HCT116 (cell line): ENCODE measurements around the gene CCDC32. TPM values are rescaled to one million over a fixed set of nuclear protein-coding genes. Genes with fewer than 3 reads are reported as not detected.

Source experiments
- ATAC-seq: fragments of 200-7000 bp; cut with Tn5 transposase; 2 replicates; pipeline ENCODE4 v1.9.1; 2020; ENCODE audit warnings: mild to moderate bottlenecking, moderate library complexity
- BruUV-seq: library from RNA; stranded (reverse); fragments of 400-500 nt; replicated peaks from 2 replicates; lab custom pipeline; 2021; lab: Mats Ljungman, UMichigan
- CTCF ChIA-PET: fragments of 300-600 bp; sonication (Branson Sonifier 250); formaldehyde crosslinking; loops from one replicate; lab custom pipeline; 2021; ENCODE audit warnings: antibody characterized with exemption; lab: Charles Lee
- POLR2A ChIA-PET: fragments of 300-600, 350-600 bp; sonication (Branson Sonifier 250); formaldehyde crosslinking; loops from one replicate; lab custom pipeline; 2021; ENCODE audit warnings: antibody characterized with exemption; lab: Charles Lee
- RAD21 ChIA-PET, 2 experiments: fragments of 300-600 bp; sonication (Branson Sonifier 250); formaldehyde crosslinking; loops; one replicate each; lab custom pipeline; 2023; ENCODE audit warnings: low total read pairs in 2 of 2; ENCODE audit not compliant: uncharacterized antibody in 2 of 2, unreplicated experiment in 2 of 2, low non-redundant PET in 1 of 2; lab: Charles Lee
- DNase-seq: peaks from one replicate; pipeline ENCODE4 v3.0.0-alpha.2; 2010; ENCODE audit warnings: low read depth, low spot score
- H2AFZ ChIP-seq: fragments of 200-600 bp; shearing (Covaris generic), sonication (generic); 2 replicates; pipeline ENCODE4 v1.6.1; 2017; ENCODE audit warnings: low read depth, mixed run types, mixed read lengths, antibody characterized with exemption, low read length; ENCODE audit not compliant: poor library complexity, severe bottlenecking
- H3K27ac ChIP-seq: 2 replicates; pipeline ENCODE4 v1.5.1; 2012; ENCODE audit warnings: low read depth, low read length
- H3K27me3 ChIP-seq: fragments of 200-600 bp; sonication (generic); 2 replicates; pipeline ENCODE4 v1.6.1; 2016; ENCODE audit warnings: mixed run types, low read length, mixed read lengths; ENCODE audit not compliant: insufficient read depth
- H3K36me3 ChIP-seq, 2 experiments: fragments of 200-500 bp in 1 of 2; fragments of 200-600 bp in 1 of 2; sonication (Bioruptor generic) in 1 of 2; sonication (generic) in 1 of 2; 2 replicates each; pipeline versions ENCODE4 v1.5.1 to v1.6.1; 2014 to 2016; ENCODE audit warnings: low read length in 2 of 2, inconsistent platforms in 1 of 2, mixed read lengths in 1 of 2, mixed run types in 1 of 2; ENCODE audit not compliant: insufficient read depth in 2 of 2, control insufficient read depth in 1 of 2
- H3K4me1 ChIP-seq, 2 experiments: fragments of 200-600 bp in 1 of 2; sonication (generic) in 1 of 2; 2 replicates each; pipeline versions ENCODE4 v1.5.1 to v1.6.1; 2012 to 2017; ENCODE audit warnings: low read length in 2 of 2, inconsistent platforms in 1 of 2, mild to moderate bottlenecking in 1 of 2, mixed read lengths in 1 of 2, mixed run types in 1 of 2, moderate library complexity in 1 of 2; ENCODE audit not compliant: insufficient read depth in 2 of 2, control insufficient read depth in 1 of 2
- H3K4me2 ChIP-seq: fragments of 200-600 bp; sonication (generic); 2 replicates; pipeline ENCODE4 v1.6.1; 2017; ENCODE audit warnings: mixed run types, low read length, mixed read lengths
- H3K4me3 ChIP-seq, 2 experiments: fragments of 200-600 bp in 1 of 2; sonication (generic) in 1 of 2; replicated peaks in 1 of 2; 2 replicates each; pipeline ENCODE4 v1.5.1; 2011 to 2016; ENCODE audit warnings: low read length in 2 of 2, control low read depth in 1 of 2, low read depth in 1 of 2, mild to moderate bottlenecking in 1 of 2, mixed read lengths in 1 of 2, mixed run types in 1 of 2
- H3K79me2 ChIP-seq: fragments of 200-600 bp; sonication (generic); 2 replicates; pipeline ENCODE4 v1.6.1; 2017; ENCODE audit warnings: mild to moderate bottlenecking, mixed run types, low read length, moderate library complexity, mixed read lengths; ENCODE audit not compliant: insufficient read depth
- H3K9ac ChIP-seq: fragments of 200-600 bp; sonication (generic); 2 replicates; pipeline ENCODE4 v1.6.1; 2016; ENCODE audit warnings: low read length, mixed read lengths
- H3K9me2 ChIP-seq: fragments of 200-600 bp; sonication (generic), shearing (Covaris generic); 2 replicates; pipeline ENCODE4 v1.6.1; 2017; ENCODE audit warnings: mixed run types, mild to moderate bottlenecking, moderate library complexity; ENCODE audit not compliant: insufficient read depth
- H3K9me3 ChIP-seq, 2 experiments: fragments of 200-500 bp in 1 of 2; fragments of 200-600 bp in 1 of 2; sonication (Bioruptor generic) in 1 of 2; sonication (generic) in 1 of 2; 2 replicates each; pipeline ENCODE4 v1.6.1; 2014 to 2017; ENCODE audit warnings: low read length in 2 of 2, mixed read lengths in 2 of 2, inconsistent platforms in 1 of 2, low read depth in 1 of 2, mild to moderate bottlenecking in 1 of 2, mixed run types in 1 of 2, moderate library complexity in 1 of 2; ENCODE audit not compliant: control insufficient read depth in 1 of 2, insufficient read depth in 1 of 2
- H4K20me1 ChIP-seq: fragments of 200-600 bp; sonication (generic), shearing (Covaris generic); 2 replicates; pipeline ENCODE4 v1.6.1; 2017; ENCODE audit warnings: mixed run types, mild to moderate bottlenecking, moderate library complexity; ENCODE audit not compliant: insufficient read depth
- ATF3 ChIP-seq: IDR thresholded peaks from 2 replicates; pipeline ENCODE4 v1.6.1; 2012
- CBX3 ChIP-seq: IDR thresholded peaks from 2 replicates; pipeline ENCODE4 v1.6.1; 2012; ENCODE audit warnings: low read depth
- CEBPB ChIP-seq: IDR thresholded peaks from 2 replicates; pipeline ENCODE4 v1.6.1; 2012; ENCODE audit warnings: low read depth
- CTCF ChIP-seq, 3 experiments: fragments of 200-600 bp in 1 of 3; sonication (generic) in 1 of 3; IDR thresholded peaks in 2 of 3; conservative IDR thresholded peaks in 1 of 3; 2 replicates each; pipeline ENCODE4 v1.5.1; 2012 to 2017; ENCODE audit warnings: low read depth in 2 of 3, low read length in 2 of 3, antibody characterized with exemption in 1 of 3, borderline replicate concordance in 1 of 3, control low read depth in 1 of 3, mild to moderate bottlenecking in 1 of 3, mixed read lengths in 1 of 3, mixed run types in 1 of 3, moderate library complexity in 1 of 3; ENCODE audit not compliant: insufficient read depth in 1 of 3
- ELF1 ChIP-seq: IDR thresholded peaks from 2 replicates; pipeline ENCODE4 v1.6.1; 2012; ENCODE audit warnings: low read depth, borderline replicate concordance
- FOSL1 ChIP-seq: IDR thresholded peaks from 2 replicates; pipeline ENCODE4 v1.6.1; 2012; ENCODE audit warnings: low read depth
- POLR2A ChIP-seq: IDR thresholded peaks from 2 replicates; pipeline ENCODE4 v1.7.0; 2011; ENCODE audit warnings: borderline replicate concordance; ENCODE audit not compliant: insufficient read depth, insufficient read length; ENCODE audit errors: extremely low read depth
- POLR2AphosphoS5 ChIP-seq: IDR thresholded peaks from 2 replicates; pipeline ENCODE4 v1.6.1; 2011; ENCODE audit warnings: mild to moderate bottlenecking, low read depth, low read length, moderate library complexity
- REST ChIP-seq: IDR thresholded peaks from 2 replicates; pipeline ENCODE4 v1.6.1; 2012; ENCODE audit warnings: low read depth
- SIN3A ChIP-seq: IDR thresholded peaks from 2 replicates; pipeline ENCODE4 v1.6.1; 2012; ENCODE audit warnings: low read depth
- SP1 ChIP-seq: IDR thresholded peaks from 2 replicates; pipeline ENCODE4 v1.6.1; 2012; ENCODE audit warnings: low read depth
- SRF ChIP-seq: IDR thresholded peaks from 2 replicates; pipeline ENCODE4 v1.6.1; 2012; ENCODE audit warnings: low read depth
- YY1 ChIP-seq: IDR thresholded peaks from 2 replicates; pipeline ENCODE4 v1.6.1; 2011; ENCODE audit warnings: low read length, low read depth, moderate library complexity, mild to moderate bottlenecking; ENCODE audit not compliant: insufficient replicate concordance; ENCODE audit errors: extremely low read depth
- ZBTB33 ChIP-seq: IDR thresholded peaks from 2 replicates; pipeline ENCODE4 v1.6.1; 2011; ENCODE audit warnings: mild to moderate bottlenecking, low read length, moderate library complexity; ENCODE audit not compliant: insufficient replicate concordance; ENCODE audit errors: extremely low read depth
- intact Hi-C: fragments of 100-400 bp; cut with micrococcal nuclease; formaldehyde crosslinking; loops from 2 replicates; pipeline ENCODE4 v1.10.0; 2022
- total RNA-seq: library from RNA; stranded (reverse); gene quantifications from one replicate; pipeline ENCODE4 v1.2.1, GENCODE V29; 2021; ENCODE audit not compliant: unreplicated experiment

The CCDC32 gene
- total RNA-seq, 1 experiment from 2014 or later = 18.6 TPM

- ChIA-PET POLR2A (no interaction called here), RAD21 (no interaction called here)
- no TSS peak for BruUV-seq
- ATAC-seq = no peak
- H3K4me3 ChIP-seq = no peak overlapping the region
- H3K27ac ChIP-seq = no peak overlapping the region
- no peaks in the 10 kb centered on the region for H4K20me1 ChIP-seq
- intact Hi-C loops = loop anchor here (10.0 kb wide), 1 partner anchor 188 kb away; no protein-coding TSS in a partner anchor
- DNase-seq = no peak
- no peaks in the 10 kb centered on the region for H3K9me3 ChIP-seq
- H3K4me2 ChIP-seq = no peak overlapping the region
- H3K79me2 ChIP-seq = peaks cover 70% of the 10 kb centered on the region
- peaks cover 0 to 12% of the 10 kb centered on the region in 2 experiments; a peak in 2 of 4 replicates for H3K4me1 ChIP-seq
- H3K9ac ChIP-seq = no peak overlapping the region
- TF ChIP-seq POLR2A (no peak), CTCF (IDR thresholded peaks at IDR 0.05 in 2 of 3, conservative IDR thresholded peaks at IDR 0.05 in 1 of 3; ENCODE audit: borderline replicate concordance in 1 of 3, insufficient read depth in 1 of 3, low read depth in 2 of 3, low read length in 2 of 3) (no peak), YY1 (no peak), SP1 (no peak), FOSL1 (no peak), CBX3 (no peak), ATF3 (no peak), ZBTB33 (no peak), SRF (no peak), SIN3A (no peak), REST (no peak), CEBPB (no peak), ELF1 (no peak), POLR2AphosphoS5 (no peak)
- TF ChIP-seq, all 23 proteins: peak for 0
- Histone ChIP-seq H3K36me3 (no peaks in the 10 kb centered on the region), H3K9me2 (no peaks in the 10 kb centered on the region), H3K27me3 (no peaks in the 10 kb centered on the region), H2AFZ (no peak overlapping the region)
- CTCF ChIA-PET = no interaction called here
These were observed 32.2 kb upstream of the CCDC32 start for GRCh38 chr15:40597024-40597423.
